HG03060 (cell line): ENCODE results near the gene OR10G2.

Experiments
- ATAC-seq: cut with Tn5 transposase; IDR thresholded peaks from one replicate; pipeline ENCODE4 v1.9.1; 2021; ENCODE audit warnings: low read depth, moderate number of reproducible peaks; ENCODE audit not compliant: unreplicated experiment

Gene OR10G2

GRCh38 chr14:21589317-21589716, 45.4 kb downstream of the OR10G2 start:
- ATAC-seq = no peak
